GM10847 (cell line): Measurements from ENCODE around the gene GRID1.

Source experiments
- POLR2A ChIP-seq: IDR thresholded peaks from 2 replicates; pipeline ENCODE4 v1.6.1; 2011; ENCODE audit not compliant: insufficient read length; ENCODE audit errors: extremely low read depth

Gene GRID1

DNA sequence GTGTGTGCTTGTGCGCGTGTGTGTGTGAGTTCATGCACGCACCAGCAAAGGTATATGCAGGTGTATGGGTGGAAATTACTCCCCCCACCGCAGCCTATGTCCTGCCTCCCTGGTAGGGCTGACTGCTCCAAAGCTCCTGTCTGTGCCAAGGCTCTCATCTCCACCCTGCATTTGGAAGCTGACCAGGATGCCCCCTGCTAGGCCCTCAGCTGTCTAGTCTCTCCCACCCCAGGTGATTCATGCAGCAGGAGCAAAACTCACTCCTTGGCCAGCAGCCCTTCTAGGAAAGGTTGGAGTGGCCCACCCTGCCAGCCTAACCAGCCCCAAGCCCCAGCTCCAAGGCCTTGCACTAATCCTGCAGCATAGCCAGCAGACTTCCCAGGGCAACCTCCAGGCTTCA, 148.4 kb downstream of the GRID1 start:
- no peak for TF ChIP-seq POLR2A

DNA sequence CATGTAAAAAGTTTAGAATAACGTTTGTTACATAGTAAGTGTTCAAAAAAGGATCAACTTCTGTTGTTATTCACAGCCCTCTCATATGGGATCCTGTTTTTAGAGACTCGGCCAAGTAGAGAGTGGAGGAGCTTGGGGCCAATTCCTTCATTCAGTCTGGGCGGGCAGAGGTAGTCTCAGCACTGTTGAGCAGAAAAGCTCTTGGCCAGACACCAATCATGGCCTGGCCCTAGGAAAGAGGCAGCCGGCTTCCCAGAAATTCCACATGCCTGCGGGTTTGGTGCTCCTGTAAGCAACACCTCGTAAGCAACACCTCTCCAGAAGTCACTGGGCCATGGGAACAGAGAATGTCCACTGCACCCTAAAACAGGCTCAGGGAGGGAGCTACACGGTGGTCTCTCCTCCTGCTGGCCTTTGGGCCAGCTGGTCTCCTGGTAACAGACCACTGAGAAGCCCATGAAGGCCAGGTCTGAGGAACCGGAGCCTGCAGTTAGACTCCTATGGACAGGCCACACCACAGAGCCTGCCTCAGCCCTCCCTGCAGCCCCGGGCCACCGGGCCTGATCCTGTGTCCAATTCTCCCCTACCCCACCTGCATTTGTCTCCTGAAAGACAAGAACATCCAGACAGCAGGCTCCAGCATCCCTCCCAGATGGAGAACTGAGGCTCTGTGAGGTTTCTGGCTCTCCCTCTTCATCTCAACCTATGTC, 149.1 kb downstream of the GRID1 start:
- TF ChIP-seq POLR2A = no peak

GRCh38 chr10:86216886-86217285, 149.7 kb downstream of the GRID1 start:
- no peak for TF ChIP-seq POLR2A

DNA sequence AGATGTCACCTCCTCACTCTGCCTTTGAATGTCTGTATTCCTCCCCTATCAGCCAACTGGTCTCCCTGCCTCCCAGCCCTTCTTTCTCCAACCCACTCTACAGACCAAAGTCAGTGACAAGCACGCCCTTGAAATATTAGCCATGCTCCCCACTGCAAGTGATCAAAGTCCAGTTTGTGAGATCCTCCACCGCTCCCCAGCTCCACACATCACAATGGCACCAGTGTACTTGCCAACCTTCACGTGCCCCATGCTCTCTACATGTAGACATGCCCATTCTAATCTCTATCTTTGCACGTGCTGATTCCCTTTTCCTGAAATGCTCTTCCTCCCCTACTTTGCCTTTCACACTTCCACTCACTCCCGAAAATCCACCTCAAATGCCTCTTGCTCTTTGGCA, 150.9 kb downstream of the GRID1 start:
- TF ChIP-seq POLR2A = no peak

GRCh38 chr10:86215046-86215445, 151.5 kb downstream of the GRID1 start:
- no peak for TF ChIP-seq POLR2A

- TF ChIP-seq POLR2A = no peak
These were observed 153.4 kb downstream of the GRID1 start for GRCh38 chr10:86213148-86213547.

DNA sequence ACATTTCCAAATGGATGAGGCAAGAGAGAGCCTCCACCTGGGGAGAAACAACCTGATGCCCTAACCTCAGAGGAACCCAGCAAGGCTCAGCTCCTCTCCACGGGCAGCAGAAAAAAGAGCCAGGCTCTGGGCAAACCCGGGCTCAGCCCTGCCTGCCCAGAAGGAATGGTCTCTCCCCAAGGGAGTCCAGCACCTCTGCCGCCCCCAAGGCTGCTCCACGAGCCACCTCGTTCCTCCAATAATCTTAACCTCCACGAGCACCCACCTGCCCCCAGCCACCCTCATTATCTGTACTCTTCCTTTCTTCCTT, 154.2 kb downstream of the GRID1 start:
- TF ChIP-seq POLR2A = no peak

DNA sequence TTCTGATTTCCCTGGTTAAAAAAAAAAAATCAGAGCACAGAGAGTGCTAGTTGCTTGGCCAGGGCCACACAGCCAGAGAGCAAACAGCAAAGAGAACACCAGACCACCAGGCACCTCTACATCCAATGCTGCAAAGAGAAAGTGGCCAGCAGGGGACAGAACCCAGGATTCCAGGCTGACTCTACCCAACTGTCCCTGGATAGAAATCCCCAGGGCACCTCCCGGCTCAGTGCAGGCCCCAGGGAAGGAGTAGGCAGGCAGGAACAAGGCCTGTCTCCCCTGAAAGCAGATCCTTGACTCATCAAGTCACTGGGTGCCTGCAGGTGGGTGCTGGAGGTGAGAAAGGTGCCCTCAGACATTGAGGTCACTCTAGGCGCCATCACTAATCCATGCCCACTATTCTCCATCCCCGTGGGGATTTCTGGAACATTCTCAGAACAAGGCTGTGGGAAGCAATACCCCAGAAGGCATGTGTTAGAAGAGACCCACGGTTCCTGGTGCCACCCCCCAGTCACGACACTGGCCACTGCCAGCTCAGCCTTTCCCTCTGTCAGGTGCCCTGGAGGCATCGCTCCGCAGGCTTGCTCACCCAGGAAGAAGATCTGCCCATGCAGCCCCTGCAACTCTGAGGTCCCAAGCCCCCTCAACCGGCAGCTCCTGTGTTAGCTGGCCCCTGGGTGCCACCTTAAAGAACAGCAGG, 154.8 kb downstream of the GRID1 start:
- TF ChIP-seq POLR2A = no peak

- TF ChIP-seq POLR2A = no peak
These were observed 156.2 kb downstream of the GRID1 start for GRCh38 chr10:86210416-86210815.

- no peak for TF ChIP-seq POLR2A
These were observed 156.9 kb downstream of the GRID1 start for GRCh38 chr10:86209726-86210125.

DNA sequence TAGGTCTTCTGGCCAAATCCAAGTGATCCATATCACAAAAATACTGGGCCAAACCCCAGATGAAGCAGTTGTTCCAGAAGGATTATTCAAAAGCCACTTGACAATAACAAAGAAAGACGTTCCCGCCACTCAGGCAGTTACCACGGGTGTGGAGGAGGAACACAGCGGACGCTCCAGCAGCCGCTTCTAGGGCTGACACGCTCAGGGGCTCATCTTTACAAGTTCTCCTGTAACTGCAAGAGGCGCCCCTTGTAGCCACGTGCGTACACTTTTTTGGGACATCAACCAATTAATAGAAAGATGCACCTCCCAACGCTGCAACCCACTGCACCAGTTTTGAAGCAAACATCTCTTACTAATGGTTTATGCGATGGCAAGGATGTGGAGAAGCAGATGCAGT, 159.4 kb downstream of the GRID1 start:
- no peak for TF ChIP-seq POLR2A

DNA sequence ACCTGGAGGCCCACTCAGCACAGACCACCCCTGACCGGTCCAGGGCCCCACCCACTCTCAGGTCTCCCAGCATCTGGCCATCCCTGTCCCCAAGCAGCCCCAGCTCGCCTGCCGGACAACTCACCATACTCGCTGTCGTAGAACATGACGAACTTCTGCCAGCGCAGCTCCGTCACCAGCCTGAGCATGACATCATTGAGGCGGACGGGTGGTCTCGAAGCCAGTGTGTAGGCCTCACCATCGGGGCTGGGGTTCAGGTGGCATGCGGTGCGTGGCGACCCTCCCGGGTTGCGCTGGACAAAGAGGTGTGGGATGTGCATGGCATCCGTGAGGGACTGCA, 160.4 kb downstream of the GRID1 start:
- TF ChIP-seq POLR2A = no peak

- TF ChIP-seq POLR2A = no peak
These were observed 161.0 kb downstream of the GRID1 start for GRCh38 chr10:86205306-86206239.

DNA sequence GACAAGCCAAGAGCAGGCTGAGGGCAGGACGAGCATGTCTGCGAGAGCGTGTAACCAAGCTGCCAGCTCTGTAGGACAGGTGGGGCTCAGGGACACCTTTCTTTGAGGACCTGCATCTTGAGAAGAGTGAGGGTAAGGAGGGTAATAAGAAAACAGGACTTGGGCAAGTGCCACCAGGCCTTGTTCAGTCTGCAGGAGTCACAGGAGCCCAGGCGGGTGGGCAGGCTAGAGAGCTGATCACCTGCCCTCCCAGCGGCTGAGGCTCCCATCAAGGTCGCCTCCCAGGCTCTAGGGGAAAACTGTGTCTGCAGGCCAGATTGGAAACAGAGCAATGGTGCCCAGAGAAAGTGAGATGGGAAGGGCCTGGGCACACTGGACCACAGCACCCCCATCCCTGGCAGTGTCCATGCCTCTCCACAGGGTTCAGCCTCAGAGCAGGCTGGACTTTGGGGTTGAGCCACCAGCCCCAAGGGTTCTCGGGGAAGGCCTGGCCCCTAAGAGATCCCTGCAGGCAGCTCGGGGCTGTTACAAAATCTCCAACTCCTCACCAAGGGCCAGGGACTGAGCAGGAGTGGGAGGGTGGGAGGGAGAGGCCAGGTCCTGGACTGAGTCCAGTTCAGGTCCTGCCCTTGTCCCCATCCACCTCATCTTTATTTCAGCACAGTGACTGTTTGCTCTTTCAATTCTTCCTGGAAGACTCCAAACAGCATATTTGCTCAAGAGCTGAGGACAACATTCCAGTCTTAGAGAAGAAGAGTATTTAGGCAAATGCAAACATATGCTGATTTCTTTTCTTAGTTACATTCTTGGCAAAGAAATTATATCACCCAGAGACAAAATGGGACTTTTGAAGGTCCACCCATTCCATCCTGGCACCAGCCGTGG, 161.9 kb downstream of the GRID1 start:
- no peak for TF ChIP-seq POLR2A
